ENCODE measurements around the gene FSD1L. TPM values are rescaled to one million over a fixed set of nuclear protein-coding genes. Genes with fewer than 3 reads are reported as not detected.
A peak's percentile ranks its signal among the peaks of the same experiment; 100 is the strongest.

Gene FSD1L
- total and polyA plus RNA-seq, 2 of the 13 experiments (the other 11 are each of a cell fraction or from before 2014, with no cell fraction given): 4.1 to 5.1 TPM

DNA sequence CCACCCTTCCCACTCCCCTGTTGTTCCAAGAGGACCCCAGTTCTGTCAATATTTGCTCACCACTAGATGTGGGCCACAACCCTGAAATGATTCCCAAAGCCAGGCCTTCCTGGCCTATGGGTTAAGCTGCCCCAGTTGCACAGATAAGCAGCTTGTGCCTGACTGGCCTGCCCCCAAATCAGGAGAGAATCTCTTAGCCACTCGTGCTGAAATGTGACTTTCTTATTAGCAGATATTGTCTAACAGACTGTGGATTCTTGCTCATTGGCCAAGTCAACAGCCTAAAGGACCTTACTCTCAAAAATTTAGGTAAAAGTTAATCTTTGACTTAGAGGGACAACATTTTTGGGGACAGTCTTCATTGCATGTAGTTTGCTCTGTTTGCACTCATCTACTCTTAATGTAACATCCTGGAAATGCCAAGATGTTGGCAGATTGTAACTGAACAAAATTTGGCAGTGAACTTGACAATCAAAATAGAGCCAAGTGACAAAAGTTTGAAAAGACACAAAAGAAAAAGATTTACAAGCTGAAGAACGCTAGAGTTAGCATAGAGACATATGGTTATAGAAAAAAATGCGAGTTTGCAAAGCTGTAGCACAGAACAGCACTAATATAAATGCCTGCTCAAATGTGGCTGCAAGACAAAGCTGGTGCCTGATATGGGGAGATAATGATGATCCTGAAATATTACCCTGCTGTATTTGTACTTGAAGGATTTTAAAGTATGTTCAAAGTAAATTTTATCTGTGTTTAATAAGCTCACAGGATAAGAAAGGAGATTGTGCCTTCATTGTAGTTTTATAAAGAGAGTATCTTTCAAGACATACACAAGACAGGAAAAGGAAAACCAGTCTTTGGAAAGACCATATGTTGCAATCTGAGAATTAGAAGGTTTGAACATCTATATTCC lies 29.0 kb upstream of the FSD1L start (continued):
- TF ChIP-seq TSC22D2 (CRISPR knock-in tag; IDR thresholded peaks at IDR 0.05; ENCODE audit: borderline replicate concordance): peak; percentile 61; the same call in 1 of the 2 replicates
- TF ChIP-seq ZNF142 (CRISPR knock-in tag; IDR thresholded peaks at IDR 0.05): no peak
- TF ChIP-seq KAT7 (CRISPR knock-in tag; IDR thresholded peaks at IDR 0.05; ENCODE audit: borderline replicate concordance): no peak
- TF ChIP-seq ZIK1 (CRISPR knock-in tag; IDR thresholded peaks at IDR 0.05; ENCODE audit: borderline replicate concordance, low read depth): no peak
- no peak for TF ChIP-seq ZNF75D (CRISPR knock-in tag; IDR thresholded peaks at IDR 0.05; ENCODE audit: borderline replicate concordance)
- no peak for TF ChIP-seq THAP9 (CRISPR knock-in tag; IDR thresholded peaks at IDR 0.05; ENCODE audit: borderline replicate concordance)
- TF ChIP-seq ZNF674 (CRISPR knock-in tag; IDR thresholded peaks at IDR 0.05; ENCODE audit: low read depth): no peak
- TF ChIP-seq ZNF598 (CRISPR knock-in tag; IDR thresholded peaks at IDR 0.05; ENCODE audit: borderline replicate concordance): no peak
- TF ChIP-seq HMG20A (CRISPR knock-in tag; IDR thresholded peaks at IDR 0.05; ENCODE audit: borderline replicate concordance): peak; percentile 83
- peak; percentile 32; the same call in 1 of the 2 replicates for TF ChIP-seq UBTF (CRISPR knock-in tag; IDR thresholded peaks at IDR 0.05)
- TF ChIP-seq ARNTL (CRISPR knock-in tag; IDR thresholded peaks at IDR 0.05): peak; percentile 96
- TF ChIP-seq SP140L (CRISPR knock-in tag; IDR thresholded peaks at IDR 0.05; ENCODE audit: borderline replicate concordance): no peak

Data from HepG2 (cell line).